ENCODE results near the gene ATP23.

ATP23 gene

DNA sequence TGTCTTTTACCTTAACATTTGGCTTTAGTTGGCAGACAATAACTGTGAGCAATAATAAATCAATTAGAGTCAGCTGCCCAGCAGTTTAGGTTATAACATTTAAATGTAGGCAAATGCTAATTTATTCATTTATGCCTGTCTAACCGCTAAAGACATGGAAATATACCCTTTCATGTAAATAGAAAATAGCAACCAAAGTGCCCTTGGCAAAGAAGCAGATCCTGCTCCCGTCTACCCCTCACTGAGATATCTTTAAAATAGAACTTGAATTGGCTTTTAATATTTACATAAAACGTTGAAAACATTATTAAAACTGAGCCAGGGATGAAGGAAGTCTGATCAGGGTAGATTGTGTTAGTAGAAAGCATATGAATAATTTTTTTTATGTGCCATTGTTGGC is 67.3 kb downstream of the ATP23 start:
- DNase-seq (ENCODE audit: low read depth), result no peak
- H3K4me3 ChIP-seq (ENCODE audit: low read length), result no peak overlapping the region
- TF ChIP-seq, protein P1, sequence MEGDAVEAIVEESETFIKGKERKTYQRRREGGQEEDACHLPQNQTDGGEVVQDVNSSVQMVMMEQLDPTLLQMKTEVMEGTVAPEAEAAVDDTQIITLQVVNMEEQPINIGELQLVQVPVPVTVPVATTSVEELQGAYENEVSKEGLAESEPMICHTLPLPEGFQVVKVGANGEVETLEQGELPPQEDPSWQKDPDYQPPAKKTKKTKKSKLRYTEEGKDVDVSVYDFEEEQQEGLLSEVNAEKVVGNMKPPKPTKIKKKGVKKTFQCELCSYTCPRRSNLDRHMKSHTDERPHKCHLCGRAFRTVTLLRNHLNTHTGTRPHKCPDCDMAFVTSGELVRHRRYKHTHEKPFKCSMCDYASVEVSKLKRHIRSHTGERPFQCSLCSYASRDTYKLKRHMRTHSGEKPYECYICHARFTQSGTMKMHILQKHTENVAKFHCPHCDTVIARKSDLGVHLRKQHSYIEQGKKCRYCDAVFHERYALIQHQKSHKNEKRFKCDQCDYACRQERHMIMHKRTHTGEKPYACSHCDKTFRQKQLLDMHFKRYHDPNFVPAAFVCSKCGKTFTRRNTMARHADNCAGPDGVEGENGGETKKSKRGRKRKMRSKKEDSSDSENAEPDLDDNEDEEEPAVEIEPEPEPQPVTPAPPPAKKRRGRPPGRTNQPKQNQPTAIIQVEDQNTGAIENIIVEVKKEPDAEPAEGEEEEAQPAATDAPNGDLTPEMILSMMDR (conservative IDR thresholded peaks at IDR 0.05; ENCODE audit: low read length), result no peak

Measured in AG10803 (cell line).